HepG2 (cell line): ENCODE data around the gene HNRNPH2. TPM values are rescaled to one million over a fixed set of nuclear protein-coding genes. Genes with fewer than 3 reads are reported as not detected.

ENCODE experiments used
- AGO1 ChIP-seq: fragments of 200-400 bp; formaldehyde crosslinking; IDR thresholded peaks from 2 replicates; pipeline ENCODE4 v1.6.1; 2017; ENCODE audit warnings: mild to moderate bottlenecking, low read depth, low read length, moderate library complexity; ENCODE audit not compliant: poor library complexity, severe bottlenecking
- ARNT ChIP-seq: fragments of 450-650 bp; IDR thresholded peaks from 2 replicates; pipeline ENCODE4 v1.6.1; 2017
- BRCA1 ChIP-seq: sonication (generic); formaldehyde crosslinking; IDR thresholded peaks from 2 replicates; pipeline ENCODE4 v1.4.0; 2020; ENCODE audit warnings: missing genetic modification reagents
- CBFB ChIP-seq: sonication (generic); formaldehyde crosslinking; IDR thresholded peaks from 2 replicates; pipeline ENCODE4 v1.4.0; 2020; ENCODE audit warnings: missing genetic modification reagents
- DR1 ChIP-seq: sonication (generic); formaldehyde crosslinking; IDR thresholded peaks from 2 replicates; pipeline ENCODE4 v1.8.0; 2021; ENCODE audit warnings: mild to moderate bottlenecking, missing genetic modification reagents, inconsistent platforms
- FOXA1 ChIP-seq, 2 experiments: fragments of 450-650 bp in 1 of 2; sonication (generic) in 1 of 2; formaldehyde crosslinking in 1 of 2; IDR thresholded peaks; 2 replicates each; pipeline versions ENCODE4 v1.4.0 to v1.6.1; 2016 to 2020; ENCODE audit warnings: missing genetic modification reagents in 1 of 2
- IKZF5 ChIP-seq: IDR thresholded peaks from 2 replicates; pipeline ENCODE4 v1.6.1; 2018; ENCODE audit warnings: missing genetic modification reagents, mild to moderate bottlenecking, missing compliant biosample characterization
- KDM3A ChIP-seq: IDR thresholded peaks from 2 replicates; pipeline ENCODE4 v1.6.1; 2018; ENCODE audit warnings: low read depth, missing compliant biosample characterization
- MAFK ChIP-seq, 2 experiments: IDR thresholded peaks in 1 of 2; conservative IDR thresholded peaks in 1 of 2; 2 replicates each; pipeline ENCODE4 v1.6.1; 2011; ENCODE audit warnings: improper control_type of control experiment in 2 of 2, low read length in 2 of 2
- MED13 ChIP-seq: sonication (generic); formaldehyde crosslinking; IDR thresholded peaks from 2 replicates; pipeline ENCODE4 v1.5.0; 2020; ENCODE audit warnings: missing genetic modification reagents
- NFIB ChIP-seq: sonication (generic); formaldehyde crosslinking; IDR thresholded peaks from 2 replicates; pipeline ENCODE4 v1.9.0; 2021; ENCODE audit warnings: missing genetic modification reagents, mild to moderate bottlenecking, borderline replicate concordance
- PHF5A ChIP-seq: IDR thresholded peaks from one replicate; pipeline ENCODE4 v1.6.1; 2018; ENCODE audit warnings: low read depth, missing genetic modification reagents; ENCODE audit not compliant: unreplicated experiment
- PITX1 ChIP-seq: sonication (generic); formaldehyde crosslinking; IDR thresholded peaks from 2 replicates; pipeline ENCODE4 v1.5.1; 2020; ENCODE audit warnings: mild to moderate bottlenecking, missing genetic modification reagents
- REL ChIP-seq: sonication (generic); formaldehyde crosslinking; conservative IDR thresholded peaks from 2 replicates; pipeline ENCODE4 v1.8.0; 2022; ENCODE audit warnings: mild to moderate bottlenecking, missing genetic modification reagents, moderate library complexity
- RNF219 ChIP-seq: sonication (generic); formaldehyde crosslinking; IDR thresholded peaks from 2 replicates; pipeline ENCODE4 v1.5.0; 2020; ENCODE audit warnings: mild to moderate bottlenecking, missing genetic modification reagents
- STAG1 ChIP-seq: sonication (generic); formaldehyde crosslinking; IDR thresholded peaks from 2 replicates; pipeline ENCODE4 v1.4.0; 2020; ENCODE audit warnings: missing genetic modification reagents
- TRIM24 ChIP-seq: sonication (generic); formaldehyde crosslinking; IDR thresholded peaks from 2 replicates; pipeline ENCODE4 v1.8.0; 2022; ENCODE audit warnings: mild to moderate bottlenecking, missing genetic modification reagents
- ZBTB42 ChIP-seq: sonication (generic); formaldehyde crosslinking; IDR thresholded peaks from 2 replicates; pipeline ENCODE4 v1.5.0; 2020; ENCODE audit warnings: mild to moderate bottlenecking, missing genetic modification reagents
- ZBTB44 ChIP-seq: sonication (generic); formaldehyde crosslinking; IDR thresholded peaks from 2 replicates; pipeline ENCODE4 v1.4.0; 2020; ENCODE audit warnings: missing genetic modification reagents
- ZBTB8A ChIP-seq: sonication (generic); formaldehyde crosslinking; IDR thresholded peaks from 2 replicates; pipeline ENCODE4 v1.4.0; 2020; ENCODE audit warnings: mild to moderate bottlenecking, low read depth, missing genetic modification reagents, borderline replicate concordance
- ZFP36 ChIP-seq: fragments of 150-350 bp; IDR thresholded peaks from 2 replicates; pipeline ENCODE4 v1.6.1; 2018; ENCODE audit warnings: borderline replicate concordance, low read length, low read depth; ENCODE audit not compliant: partially characterized antibody
- ZNF256 ChIP-seq: sonication (generic); formaldehyde crosslinking; conservative IDR thresholded peaks from 2 replicates; pipeline ENCODE4 v1.4.0; 2020; ENCODE audit warnings: missing genetic modification reagents
- ZNF263 ChIP-seq: sonication (generic); formaldehyde crosslinking; IDR thresholded peaks from 2 replicates; pipeline ENCODE4 v1.4.0; 2020; ENCODE audit warnings: missing genetic modification reagents
- ZNF550 ChIP-seq: sonication (generic); formaldehyde crosslinking; IDR thresholded peaks from 2 replicates; pipeline ENCODE4 v1.4.0; 2020; ENCODE audit warnings: mild to moderate bottlenecking, missing genetic modification reagents, borderline replicate concordance
- ZNF598 ChIP-seq: sonication (generic); formaldehyde crosslinking; IDR thresholded peaks from 2 replicates; pipeline ENCODE4 v1.5.1; 2020; ENCODE audit warnings: mild to moderate bottlenecking, missing genetic modification reagents, borderline replicate concordance
- ZNF775 ChIP-seq: sonication (generic); formaldehyde crosslinking; IDR thresholded peaks from 2 replicates; pipeline ENCODE4 v1.4.0; 2020; ENCODE audit warnings: missing genetic modification reagents, mild to moderate bottlenecking, moderate library complexity, borderline replicate concordance
- ZNF878 ChIP-seq: sonication (generic); formaldehyde crosslinking; IDR thresholded peaks from 2 replicates; pipeline ENCODE4 v1.8.1; 2023; ENCODE audit warnings: mild to moderate bottlenecking, missing genetic modification reagents, moderate library complexity
- polyA plus RNA-seq, 8 experiments: library from polyadenylated mRNA; depleted of rRNA in 3 of 8; stranded (reverse) in 7 of 8; unstranded in 1 of 8; fragments of >200 nt; fragmentation: Illumina TruSeq in 4 of 8; extraction: Trizol in 4 of 8; gene quantifications; 2 replicates each; pipeline versions ENCODE4 v1.2.1 to v1.2.3, GENCODE V29; 2011 to 2016; ENCODE audit warnings: low read depth in 4 of 8, missing spikeins in 1 of 8, mixed read lengths in 1 of 8; ENCODE audit not compliant: insufficient read depth in 1 of 8
- total RNA-seq, 5 experiments: library from RNA; depleted of rRNA; stranded (reverse); fragments of >200 nt; fragmentation: Illumina TruSeq; extraction: Trizol; gene quantifications; 2 replicates each; pipeline ENCODE4 v1.2.3, GENCODE V29; 2016; ENCODE audit warnings: low read depth in 1 of 5

Gene HNRNPH2
- total and polyA plus RNA-seq, 2 of the 13 experiments (the other 11 are each of a cell fraction or from before 2014, with no cell fraction given): 23.8 to 56.9 TPM

GRCh38 chrX:101407748-101408531 lies at the start of gene HNRNPH2, which contains the start of gene GLA (continued):
- TF ChIP-seq IKZF5 (CRISPR knock-in tag) (no peak), BRCA1 (CRISPR knock-in tag) (no peak), DR1 (CRISPR knock-in tag) (no peak), AGO1 (no peak), ZFP36 (no peak), KDM3A (CRISPR knock-in tag) (no peak), MAFK (conservative IDR thresholded peaks at IDR 0.05 in 1 of 2, IDR thresholded peaks at IDR 0.05 in 1 of 2; ENCODE audit: low read length in 2 of 2) (no peak), ARNT (no peak), PITX1 (0 out of 2 replicates have a peak, but pooled peaks have one; percentile 39), ZNF263 (CRISPR knock-in tag) (peak; percentile 48; the same call in 1 of the 2 replicates), FOXA1 (IDR thresholded peaks at IDR 0.05) (no peak), FOXA1 (CRISPR knock-in tag; IDR thresholded peaks at IDR 0.05) (no peak), RNF219 (CRISPR knock-in tag) (no peak), PHF5A (no peak), ZBTB8A (no peak), ZNF878 (CRISPR knock-in tag) (no peak), NFIB (CRISPR knock-in tag) (no peak), TRIM24 (CRISPR knock-in tag) (no peak), ZBTB44 (CRISPR knock-in tag) (no peak), ZNF775 (CRISPR knock-in tag) (no peak), ZNF550 (CRISPR knock-in tag) (no peak), REL (CRISPR knock-in tag) (no peak), STAG1 (no peak), MED13 (CRISPR knock-in tag) (no peak), CBFB (CRISPR knock-in tag) (no peak), ZBTB42 (CRISPR knock-in tag) (no peak), ZNF256 (CRISPR knock-in tag) (no peak), ZNF598 (no peak)
